MM.1S (cell line): ENCODE data around the gene TELO2.

ENCODE experiments used
- CTCF ChIP-seq: fragments of 300-600 bp; sonication (generic); IDR thresholded peaks from 2 replicates; pipeline ENCODE4 v1.5.1; 2016; ENCODE audit warnings: antibody characterized with exemption, low read length, mixed read lengths
- EZH2 ChIP-seq: fragments of 300-600 bp; sonication (generic); optimal IDR thresholded peaks from 2 replicates; pipeline ENCODE3; 2017; ENCODE audit warnings: low read depth, mild to moderate bottlenecking, antibody characterized with exemption, low read length, mixed read lengths

- no peak for TF ChIP-seq EZH2
- no peak for TF ChIP-seq CTCF
These were observed 64.4 kb downstream of the TELO2 start for GRCh38 chr16:1557576-1557975.
